Measurements from ENCODE around the gene STX8.
A peak's percentile ranks its signal among the peaks of the same experiment; 100 is the strongest.
"Not testable (repeated sequence)": the region's sequence is repeated elsewhere in the genome, so short reads cannot be mapped to it uniquely, and the experiment has no call there.

Gene STX8

GRCh38 chr17:9575381-9576101 lies at the start of gene STX8:
TSS of gene STX8 (minus strand) at chr17:9575820. CDS start at chr17:9575808, 12 bp downstream.
- no peaks in the 10 kb centered on the region for H3K36me3 ChIP-seq (ENCODE audit: insufficient read depth, low read length)
- peak within 1 kb of the TSS; percentile 75 for H3K9ac ChIP-seq (ENCODE audit: low read depth, low read length)
- no peaks in the 10 kb centered on the region for H3K4me1 ChIP-seq (ENCODE audit: insufficient read depth, low read length)
- H3K9me3 ChIP-seq (ENCODE audit: control insufficient read depth, insufficient read depth, low read length), result no peaks in the 10 kb centered on the region

GRCh38 chr17:9622961-9623360 lies 47.3 kb upstream of the STX8 start:
- Histone ChIP-seq H3K9ac (ENCODE audit: low read depth, low read length) (no peak overlapping the region), H3K9me3 (ENCODE audit: control insufficient read depth, insufficient read depth, low read length) (no peaks in the 10 kb centered on the region; the same call in 1 of the 2 replicates), H3K36me3 (ENCODE audit: insufficient read depth, low read length) (no peaks in the 10 kb centered on the region), H3K4me1 (ENCODE audit: insufficient read depth, low read length) (no peaks in the 10 kb centered on the region)

- no peaks in the 10 kb centered on the region for H3K4me1 ChIP-seq (ENCODE audit: insufficient read depth, low read length)
- H3K36me3 ChIP-seq (ENCODE audit: insufficient read depth, low read length), result no peaks in the 10 kb centered on the region
- H3K9ac ChIP-seq (ENCODE audit: low read depth, low read length), result peak overlapping the region; percentile 1; the same call in 1 of the 2 replicates
- no peaks in the 10 kb centered on the region; the same call in none of the 2 replicates for H3K9me3 ChIP-seq (ENCODE audit: control insufficient read depth, insufficient read depth, low read length)
Measured at GRCh38 chr17:9615486-9615885, 39.9 kb upstream of the STX8 start.

- Histone ChIP-seq H3K4me1 (ENCODE audit: insufficient read depth, low read length) (no peaks in the 10 kb centered on the region), H3K9ac (ENCODE audit: low read depth, low read length) (no peak overlapping the region), H3K9me3 (ENCODE audit: control insufficient read depth, insufficient read depth, low read length) (no peaks in the 10 kb centered on the region; the same call in none of the 2 replicates), H3K36me3 (ENCODE audit: insufficient read depth, low read length) (no peaks in the 10 kb centered on the region)
Measured at GRCh38 chr17:9612006-9612405, 36.4 kb upstream of the STX8 start.

- Histone ChIP-seq H3K9ac (ENCODE audit: low read depth, low read length) (no peak overlapping the region), H3K4me1 (ENCODE audit: insufficient read depth, low read length) (no peaks in the 10 kb centered on the region), H3K9me3 (ENCODE audit: control insufficient read depth, insufficient read depth, low read length) (no peaks in the 10 kb centered on the region; the same call in none of the 2 replicates), H3K36me3 (ENCODE audit: insufficient read depth, low read length) (no peaks in the 10 kb centered on the region)
Measured at GRCh38 chr17:9611557-9611956, 35.9 kb upstream of the STX8 start.

GRCh38 chr17:9607058-9607457 lies 31.4 kb upstream of the STX8 start:
- not testable (repeated sequence) for H3K9me3 ChIP-seq (ENCODE audit: control insufficient read depth, insufficient read depth, low read length)

GRCh38 chr17:9606453-9606852 lies 30.8 kb upstream of the STX8 start:
- H3K9ac ChIP-seq (ENCODE audit: low read depth, low read length), result no peak overlapping the region
- no peaks in the 10 kb centered on the region for H3K4me1 ChIP-seq (ENCODE audit: insufficient read depth, low read length)
- H3K9me3 ChIP-seq (ENCODE audit: control insufficient read depth, insufficient read depth, low read length), result no peaks in the 10 kb centered on the region
- no peaks in the 10 kb centered on the region for H3K36me3 ChIP-seq (ENCODE audit: insufficient read depth, low read length)

More at GRCh38 chr17:9607058-9607457, 31.4 kb upstream of the STX8 start:
- not testable (repeated sequence) for H3K9ac ChIP-seq (ENCODE audit: low read depth, low read length); H3K4me1 ChIP-seq (ENCODE audit: insufficient read depth, low read length); H3K36me3 ChIP-seq (ENCODE audit: insufficient read depth, low read length)

GRCh38 chr17:9604583-9604982 lies 29.0 kb upstream of the STX8 start:
- H3K4me1 ChIP-seq (ENCODE audit: insufficient read depth, low read length); H3K9ac ChIP-seq (ENCODE audit: low read depth, low read length); H3K9me3 ChIP-seq (ENCODE audit: control insufficient read depth, insufficient read depth, low read length); H3K36me3 ChIP-seq (ENCODE audit: insufficient read depth, low read length): not testable (repeated sequence)

GRCh38 chr17:9598661-9599060 lies 23.0 kb upstream of the STX8 start:
- Histone ChIP-seq H3K9ac (ENCODE audit: low read depth, low read length) (no peak overlapping the region), H3K9me3 (ENCODE audit: control insufficient read depth, insufficient read depth, low read length) (no peaks in the 10 kb centered on the region), H3K36me3 (ENCODE audit: insufficient read depth, low read length) (no peaks in the 10 kb centered on the region), H3K4me1 (ENCODE audit: insufficient read depth, low read length) (no peaks in the 10 kb centered on the region)

- H3K36me3 ChIP-seq (ENCODE audit: insufficient read depth, low read length); H3K9ac ChIP-seq (ENCODE audit: low read depth, low read length); H3K9me3 ChIP-seq (ENCODE audit: control insufficient read depth, insufficient read depth, low read length); H3K4me1 ChIP-seq (ENCODE audit: insufficient read depth, low read length): not testable (repeated sequence)
Measured at GRCh38 chr17:9597638-9598037, 22.0 kb upstream of the STX8 start.

- Histone ChIP-seq H3K9ac (ENCODE audit: low read depth, low read length) (no peak overlapping the region), H3K9me3 (ENCODE audit: control insufficient read depth, insufficient read depth, low read length) (no peaks in the 10 kb centered on the region), H3K36me3 (ENCODE audit: insufficient read depth, low read length) (no peaks in the 10 kb centered on the region), H3K4me1 (ENCODE audit: insufficient read depth, low read length) (no peaks in the 10 kb centered on the region)
Measured at GRCh38 chr17:9594065-9594464, 18.4 kb upstream of the STX8 start.

- no peak overlapping the region for H3K9ac ChIP-seq (ENCODE audit: low read depth, low read length)
- peaks cover 4% of the 10 kb centered on the region; the same call in 1 of the 2 replicates for H3K9me3 ChIP-seq (ENCODE audit: control insufficient read depth, insufficient read depth, low read length)
- no peaks in the 10 kb centered on the region for H3K4me1 ChIP-seq (ENCODE audit: insufficient read depth, low read length)
Measured at GRCh38 chr17:9587969-9588656, 12.5 kb upstream of the STX8 start.

GRCh38 chr17:9577373-9577709 lies 1.7 kb upstream of the STX8 start:
- Histone ChIP-seq H3K36me3 (ENCODE audit: insufficient read depth, low read length) (no peaks in the 10 kb centered on the region), H3K9me3 (ENCODE audit: control insufficient read depth, insufficient read depth, low read length) (no peaks in the 10 kb centered on the region), H3K4me1 (ENCODE audit: insufficient read depth, low read length) (no peaks in the 10 kb centered on the region), H3K9ac (ENCODE audit: low read depth, low read length) (no peak overlapping the region)

More at GRCh38 chr17:9587969-9588656, 12.5 kb upstream of the STX8 start:
- no peaks in the 10 kb centered on the region for H3K36me3 ChIP-seq (ENCODE audit: insufficient read depth, low read length)

GRCh38 chr17:9576521-9577372 lies 1.1 kb upstream of the STX8 start, which contains the start of gene CFAP52:
TSS of gene CFAP52 (plus strand) at chr17:9576642. CDS start at chr17:9576696, 54 bp downstream.
- peak within 1 kb of the TSS; percentile 75 for H3K9ac ChIP-seq (ENCODE audit: low read depth, low read length)
- H3K4me1 ChIP-seq (ENCODE audit: insufficient read depth, low read length), result no peaks in the 10 kb centered on the region
- H3K36me3 ChIP-seq (ENCODE audit: insufficient read depth, low read length), result no peaks in the 10 kb centered on the region
- H3K9me3 ChIP-seq (ENCODE audit: control insufficient read depth, insufficient read depth, low read length), result no peaks in the 10 kb centered on the region

Measured in ES-I3 (cell line).